Endothelial cell of umbilical vein (primary cell): Measurements from ENCODE around the gene TSPOAP1. TPM values are rescaled to one million over a fixed set of nuclear protein-coding genes. Genes with fewer than 3 reads are reported as not detected.

Experiments
- BruUV-seq: library from RNA; stranded (reverse); fragments of 400-500 nt; replicated peaks from 2 replicates; lab custom pipeline; 2021; lab: Mats Ljungman, UMichigan
- CTCF ChIA-PET: fragments of 300-600, 350-600 bp; sonication (Branson Sonifier 250); formaldehyde crosslinking; loops from one replicate; lab custom pipeline; 2021; ENCODE audit warnings: antibody characterized with exemption, inconsistent platforms; lab: Charles Lee
- POLR2A ChIA-PET: fragments of 300-600, 350-600 bp; sonication (Branson Sonifier 250); formaldehyde crosslinking; loops from one replicate; lab custom pipeline; 2021; ENCODE audit warnings: antibody characterized with exemption, inconsistent platforms; lab: Charles Lee
- DNase-seq: peaks from one replicate; pipeline ENCODE4 v3.0.0-alpha.2; 2011; ENCODE audit warnings: low read depth, low spot score
- FAIRE-seq: peaks from 2 replicates; lab custom pipeline; 2011; peaks lifted over from hg19 to GRCh38; lab: Jason Lieb, UNC
- H2AFZ ChIP-seq: 2 replicates; pipeline ENCODE4 v1.6.0; 2012; ENCODE audit warnings: low read depth, low read length, control low read depth, inconsistent platforms
- H3K27ac ChIP-seq: 2 replicates; pipeline ENCODE4 v1.5.1; 2011; ENCODE audit warnings: low read depth, mild to moderate bottlenecking, control low read depth, low read length, moderate library complexity; ENCODE audit not compliant: insufficient read depth
- H3K27me3 ChIP-seq, 2 experiments: 2 replicates each; pipeline versions ENCODE4 v1.6.0 to v1.6.1; 2011; ENCODE audit warnings: low read length in 2 of 2, mixed read lengths in 1 of 2; ENCODE audit not compliant: control insufficient read depth in 2 of 2, insufficient read depth in 2 of 2
- H3K36me3 ChIP-seq, 2 experiments: 2 replicates in 1 of 2; 3 replicates in 1 of 2; pipeline ENCODE4 v1.5.1; 2011; ENCODE audit warnings: low read length in 2 of 2, mild to moderate bottlenecking in 1 of 2, moderate library complexity in 1 of 2; ENCODE audit not compliant: control insufficient read depth in 2 of 2, insufficient read depth in 2 of 2; ENCODE audit errors: extremely low read depth in 1 of 2
- H3K4me1 ChIP-seq: 3 replicates; pipeline ENCODE4 v1.5.1; 2011; ENCODE audit warnings: mild to moderate bottlenecking, low read length; ENCODE audit not compliant: control insufficient read depth, insufficient read depth; ENCODE audit errors: extremely low read depth
- H3K4me2 ChIP-seq: 2 replicates; pipeline ENCODE4 v1.6.1; 2011; ENCODE audit warnings: low read length, control low read depth, mixed read lengths; ENCODE audit not compliant: insufficient read depth
- H3K4me3 ChIP-seq, 3 experiments: fragments of 200-600 bp in 1 of 3; sonication (generic), shearing (Covaris generic) in 1 of 3; replicated peaks in 1 of 3; 2 replicates each; pipeline ENCODE4 v1.5.1; 2011 to 2016; ENCODE audit warnings: control low read depth in 3 of 3, low read length in 3 of 3, mild to moderate bottlenecking in 2 of 3, inconsistent platforms in 1 of 3, low read depth in 1 of 3, moderate library complexity in 1 of 3; ENCODE audit not compliant: insufficient read depth in 1 of 3
- H3K79me2 ChIP-seq: 2 replicates; pipeline ENCODE4 v1.6.0; 2012; ENCODE audit warnings: low read length, inconsistent platforms; ENCODE audit not compliant: control insufficient read depth, insufficient read depth
- H3K9ac ChIP-seq: replicated peaks from 2 replicates; pipeline ENCODE3; 2011; ENCODE audit warnings: low read length, control low read depth; ENCODE audit not compliant: insufficient read depth; ENCODE audit errors: extremely low read depth
- H3K9me1 ChIP-seq: replicated peaks from 3 replicates; pipeline ENCODE4 v1.6.0; 2011; ENCODE audit warnings: mild to moderate bottlenecking, low read length; ENCODE audit not compliant: control insufficient read depth, insufficient read depth; ENCODE audit errors: extremely low read depth
- H3K9me3 ChIP-seq: replicated peaks from 2 replicates; pipeline ENCODE4 v1.5.1; 2012; ENCODE audit warnings: low read length, inconsistent platforms; ENCODE audit not compliant: control insufficient read depth, insufficient read depth
- H4K20me1 ChIP-seq: replicated peaks from 2 replicates; pipeline ENCODE3; 2011; ENCODE audit warnings: mild to moderate bottlenecking, low read length; ENCODE audit not compliant: control insufficient read depth, insufficient read depth; ENCODE audit errors: extremely low read depth
- FOS ChIP-seq: IDR thresholded peaks from 2 replicates; pipeline ENCODE4 v1.6.1; 2011; ENCODE audit warnings: mild to moderate bottlenecking, low read length, moderate library complexity, borderline replicate concordance; ENCODE audit not compliant: insufficient read depth
- MYC ChIP-seq: IDR thresholded peaks from one replicate; pipeline ENCODE4 v1.6.1; 2011; ENCODE audit warnings: mild to moderate bottlenecking, low read depth, low read length
- dilution Hi-C: fragments of 300-500 bp; cut with MboI; formaldehyde crosslinking; loops from one replicate; pipeline ENCODE4 v1.15.0; 2019; ENCODE audit warnings: low sequenced_read_pairs; ENCODE audit not compliant: extremely low pct_ligation_motif_present
- intact Hi-C: fragments of 100-400 bp; cut with micrococcal nuclease; formaldehyde crosslinking; loops from one replicate; pipeline ENCODE4 v1.10.0; 2022
- polyA plus RNA-seq, 4 experiments: library from polyadenylated mRNA; depleted of rRNA in 3 of 4; stranded (reverse) in 3 of 4; unstranded in 1 of 4; fragments of >200 nt; gene quantifications; 2 replicates each; pipeline versions ENCODE4 v1.2.1 to v1.2.3, GENCODE V29; 2011 to 2012; ENCODE audit warnings: missing spikeins in 1 of 4
- total RNA-seq: library from RNA; stranded (reverse); gene quantifications from 2 replicates; pipeline ENCODE4 v1.2.3, GENCODE V29; 2021
- TF ChIP-seq, protein P1 (sequence below), 2 donors: IDR thresholded peaks; 1 replicate in 1 of 2; 2 replicates in 1 of 2; pipeline ENCODE4 v1.5.1; 2011; ENCODE audit warnings: low read length in 2 of 2, mild to moderate bottlenecking in 2 of 2, moderate library complexity in 2 of 2, control low read depth in 1 of 2, inconsistent platforms in 1 of 2, low read depth in 1 of 2; ENCODE audit not compliant: insufficient read depth in 1 of 2; ENCODE audit errors: extremely low read depth in 1 of 2

Gene TSPOAP1
- total and polyA plus RNA-seq, 2 donors (not counting 3 experiments of a cell fraction or from before 2014, with no cell fraction given) = not detected

DNA sequence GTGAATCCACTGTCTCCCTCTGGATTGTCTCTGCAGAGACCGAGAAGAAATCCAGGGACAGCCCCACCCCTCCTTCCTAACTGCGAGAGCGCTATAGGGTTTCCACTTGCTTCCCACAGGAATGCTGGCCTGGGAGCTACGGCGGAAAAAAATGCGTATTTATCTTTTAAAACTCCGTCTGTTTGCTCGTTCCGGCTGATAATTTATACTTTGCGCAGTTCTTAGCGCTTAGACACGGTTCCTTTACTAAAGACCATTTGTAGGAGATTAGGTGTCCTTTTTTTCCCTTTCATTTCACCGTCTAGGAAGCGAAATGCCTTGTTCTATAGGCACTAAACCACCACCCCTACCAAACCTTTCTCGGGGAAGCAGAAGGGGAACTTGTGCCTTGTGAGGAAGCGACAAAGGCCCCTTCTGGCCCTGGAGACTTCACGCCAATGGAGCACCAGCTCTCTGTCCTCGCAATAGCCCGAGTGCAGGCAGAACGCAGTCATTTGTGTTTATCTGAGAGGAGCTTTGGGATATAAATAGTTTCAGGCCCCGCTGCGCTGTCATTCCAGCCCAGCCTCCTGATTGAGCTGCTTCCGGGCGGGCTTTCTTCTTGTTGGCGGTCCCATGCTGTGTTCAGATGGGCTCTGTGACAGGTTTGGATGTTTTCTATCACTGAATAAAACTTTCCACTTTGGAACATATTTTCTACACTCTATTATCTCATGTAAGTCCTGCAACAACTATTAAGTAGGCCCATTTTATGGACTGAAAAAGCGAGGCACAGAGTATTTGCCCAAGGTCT, 24.2 kb upstream of the TSPOAP1 start:
- intact Hi-C loops = loop anchor here (1.0 to 5.0 kb wide), 4 partner anchors 40 to 346 kb away; partner anchors contain the start of genes RNF43 and SRSF1
- Histone ChIP-seq H3K9me3 (no peaks in the 10 kb centered on the region), H3K9ac (peak overlapping the region; percentile 89), H3K4me2 (peak overlapping the region; percentile 56), H2AFZ (peak overlapping the region; percentile 61), H3K27ac (peak overlapping the region; percentile 49), H3K4me1 (peaks cover 4% of the 10 kb centered on the region), H3K9me1 (no peaks in the 10 kb centered on the region), H3K4me3 (peak overlapping the region; percentile 71 to 87 (median 86)), H3K36me3 (peaks cover 4 to 18% of the 10 kb centered on the region in 2 experiments), H4K20me1 (no peaks in the 10 kb centered on the region), H3K27me3 (no peaks in the 10 kb centered on the region), H3K79me2 (peaks cover 6% of the 10 kb centered on the region)
- TSS peak; percentile 71 for BruUV-seq
- dilution Hi-C loops = no loop called here
- FAIRE-seq = no peak
- no peak for TF ChIP-seq MYC
- TF ChIP-seq, protein P1, sequence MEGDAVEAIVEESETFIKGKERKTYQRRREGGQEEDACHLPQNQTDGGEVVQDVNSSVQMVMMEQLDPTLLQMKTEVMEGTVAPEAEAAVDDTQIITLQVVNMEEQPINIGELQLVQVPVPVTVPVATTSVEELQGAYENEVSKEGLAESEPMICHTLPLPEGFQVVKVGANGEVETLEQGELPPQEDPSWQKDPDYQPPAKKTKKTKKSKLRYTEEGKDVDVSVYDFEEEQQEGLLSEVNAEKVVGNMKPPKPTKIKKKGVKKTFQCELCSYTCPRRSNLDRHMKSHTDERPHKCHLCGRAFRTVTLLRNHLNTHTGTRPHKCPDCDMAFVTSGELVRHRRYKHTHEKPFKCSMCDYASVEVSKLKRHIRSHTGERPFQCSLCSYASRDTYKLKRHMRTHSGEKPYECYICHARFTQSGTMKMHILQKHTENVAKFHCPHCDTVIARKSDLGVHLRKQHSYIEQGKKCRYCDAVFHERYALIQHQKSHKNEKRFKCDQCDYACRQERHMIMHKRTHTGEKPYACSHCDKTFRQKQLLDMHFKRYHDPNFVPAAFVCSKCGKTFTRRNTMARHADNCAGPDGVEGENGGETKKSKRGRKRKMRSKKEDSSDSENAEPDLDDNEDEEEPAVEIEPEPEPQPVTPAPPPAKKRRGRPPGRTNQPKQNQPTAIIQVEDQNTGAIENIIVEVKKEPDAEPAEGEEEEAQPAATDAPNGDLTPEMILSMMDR (IDR thresholded peaks at IDR 0.05; ENCODE audit: extremely low read depth in 1 of 2, insufficient read depth in 1 of 2, low read depth in 1 of 2, low read length in 2 of 2) = no peak
- TF ChIP-seq FOS = no peak
- DNase-seq = peak; percentile 58
- ChIA-PET POLR2A (interaction anchor here (0.6 to 2.5 kb wide), 6 partner anchors 9 to 725 kb away, joined by 3 to 12 read pairs (median 4); partner anchors contain the start of gene RNF43), CTCF (interaction anchor here (0.6 to 2.9 kb wide), 14 partner anchors 8 to 134 kb away, joined by 3 to 19 read pairs (median 4); partner anchors contain the start of genes MKS1 and RNF43)
